Brain pericyte (primary cell): ENCODE measurements around the gene TMEM114.
"Not testable (repeated sequence)": the region's sequence is repeated elsewhere in the genome, so short reads cannot be mapped to it uniquely, and the experiment has no call there.

Source experiments
- DNase-seq: peaks from one replicate; pipeline ENCODE4 v3.0.0-alpha.2; 2012; ENCODE audit warnings: low read depth, low spot score

Gene TMEM114

GRCh38 chr16:8576141-8577004, 13.9 kb downstream of the TMEM114 start:
- no peak for DNase-seq

GRCh38 chr16:8575399-8575798, 14.9 kb downstream of the TMEM114 start:
- DNase-seq: no peak

- DNase-seq: no peak
Observed at GRCh38 chr16:8572919-8573724, 17.2 kb downstream of the TMEM114 start.

DNA sequence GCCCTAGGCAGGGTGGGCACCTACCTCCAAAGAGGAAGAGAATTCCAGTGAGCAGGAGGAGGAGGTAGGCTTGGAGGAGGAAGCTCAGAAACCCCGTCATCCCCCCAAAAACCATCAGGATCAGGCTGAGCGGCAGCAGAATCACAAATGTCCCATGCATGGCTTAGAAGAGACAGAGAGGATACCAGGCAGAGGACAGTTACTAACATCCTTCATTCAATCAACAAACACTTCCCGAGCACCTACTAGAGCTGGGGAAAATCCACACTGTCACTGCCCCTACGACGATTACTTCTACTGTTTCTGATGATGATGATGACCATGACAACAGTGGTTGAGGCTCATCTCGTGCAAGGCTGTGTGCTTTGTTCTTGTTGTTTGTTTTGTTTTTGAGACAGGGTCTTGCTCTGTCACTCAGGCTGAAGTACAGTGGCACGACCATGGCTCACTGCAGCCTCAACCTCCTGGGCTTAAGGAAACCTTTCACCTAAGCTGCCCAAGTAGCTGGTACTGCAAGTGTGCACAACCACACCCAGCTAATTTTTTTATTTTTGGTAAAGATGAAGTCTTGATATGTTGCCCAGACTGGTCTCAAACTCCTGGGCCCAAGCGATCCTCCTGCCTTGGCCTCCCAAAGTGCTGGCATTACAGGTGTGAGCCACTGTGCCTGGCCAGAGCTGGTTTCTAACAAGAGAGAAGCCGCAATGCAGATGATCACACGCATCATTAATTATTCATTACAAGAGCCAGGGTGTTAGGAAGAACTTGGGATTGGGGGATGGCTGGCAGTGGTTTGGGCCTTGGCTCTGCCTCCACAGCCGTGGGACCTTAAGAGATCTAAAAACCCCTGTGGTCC, 18.0 kb downstream of the TMEM114 start:
- no peak for DNase-seq

DNA sequence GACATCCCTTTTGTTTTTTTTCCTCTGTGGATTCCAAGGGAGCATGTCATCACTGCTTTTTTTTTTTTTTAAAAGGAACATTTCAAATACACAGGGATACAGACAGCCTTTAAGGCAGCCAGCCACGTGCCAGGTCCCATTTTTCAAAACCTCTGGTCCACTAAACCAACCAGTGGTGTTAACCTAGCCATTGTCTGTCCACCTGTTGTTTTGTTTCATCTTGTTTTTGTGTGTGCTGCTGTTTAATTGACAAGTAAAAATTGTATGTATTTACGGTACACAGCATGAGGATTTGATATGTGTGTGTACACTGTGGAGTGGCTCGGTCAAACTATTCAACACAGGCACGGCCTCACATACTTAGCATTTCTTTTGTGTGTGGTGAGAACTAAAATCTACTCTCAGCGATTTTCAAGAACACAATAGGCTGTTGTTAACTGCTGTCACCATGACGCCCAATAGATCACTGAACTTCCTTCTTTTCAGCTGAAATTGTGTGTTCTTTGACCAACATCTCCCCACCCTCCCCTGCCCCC, 19.2 kb downstream of the TMEM114 start:
- DNase-seq: no peak

GRCh38 chr16:8570393-8570792, 19.9 kb downstream of the TMEM114 start:
- DNase-seq: not testable (repeated sequence)

GRCh38 chr16:8569650-8570346, 20.5 kb downstream of the TMEM114 start:
- DNase-seq: no peak

DNA sequence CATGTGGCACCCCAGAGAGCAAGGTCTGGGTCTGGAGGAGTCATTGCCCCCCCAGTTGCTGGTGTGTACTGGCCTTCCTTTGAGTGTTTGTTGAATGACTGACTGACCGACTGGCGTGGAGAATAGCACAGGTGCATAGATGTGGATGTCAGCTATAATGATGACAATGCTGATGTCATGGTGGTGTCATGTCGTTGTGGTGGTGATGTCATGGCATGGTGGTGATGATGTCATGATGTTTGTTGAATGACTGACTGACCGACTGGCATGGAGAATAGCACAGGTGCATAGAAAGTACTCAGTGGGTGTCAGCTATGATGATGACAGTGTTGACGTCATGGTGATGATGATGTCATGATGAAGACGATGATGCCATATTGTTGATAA, 22.1 kb downstream of the TMEM114 start:
- DNase-seq: no peak

DNA sequence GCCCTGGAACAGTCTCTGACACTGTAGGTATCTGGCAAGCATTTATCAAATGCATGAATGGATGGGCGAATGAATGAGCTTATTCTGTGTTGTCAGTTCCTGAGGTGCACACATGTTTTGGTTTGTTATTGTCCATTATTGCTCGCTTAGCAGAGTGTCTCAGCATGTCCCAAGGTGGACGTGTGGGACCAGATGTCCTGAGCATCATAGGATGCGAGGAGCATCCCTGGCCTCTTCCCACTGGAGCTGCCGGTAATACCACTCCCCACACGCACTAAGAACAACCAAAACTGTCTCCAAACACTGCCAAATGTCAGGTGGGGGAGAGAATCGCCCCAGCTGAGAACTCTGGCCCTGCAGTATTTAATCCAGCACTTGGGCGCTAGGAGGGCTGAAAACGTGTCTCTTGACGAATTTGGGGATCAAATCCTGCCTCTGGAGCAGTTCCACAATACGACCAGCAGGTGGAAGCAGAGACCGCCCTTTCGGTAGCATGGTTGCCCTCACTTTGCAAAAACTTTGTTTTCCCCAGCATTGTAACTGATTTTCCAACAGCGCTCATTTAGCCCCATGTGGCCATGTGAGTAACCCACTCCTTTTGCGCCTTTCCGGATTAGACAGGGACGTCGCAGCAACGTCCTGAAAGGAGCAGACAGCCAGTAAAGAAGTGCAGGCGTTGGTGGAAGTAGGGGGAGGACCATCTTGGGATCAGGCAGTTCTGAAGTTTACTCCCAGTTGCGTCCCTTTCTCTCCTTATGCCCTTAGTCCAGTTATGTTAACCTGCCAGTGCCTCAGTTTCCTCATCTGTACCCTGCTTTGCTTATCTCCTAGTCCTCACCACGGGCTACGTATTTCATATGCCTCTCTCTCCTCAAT, 22.7 kb downstream of the TMEM114 start:
- DNase-seq: peak; percentile 60

GRCh38 chr16:8565498-8565897, 24.8 kb downstream of the TMEM114 start:
- no peak for DNase-seq

- DNase-seq: no peak
Observed at GRCh38 chr16:8564934-8565345, 25.4 kb downstream of the TMEM114 start.

GRCh38 chr16:8563944-8564540, 26.3 kb downstream of the TMEM114 start:
- not testable (repeated sequence) for DNase-seq

DNA sequence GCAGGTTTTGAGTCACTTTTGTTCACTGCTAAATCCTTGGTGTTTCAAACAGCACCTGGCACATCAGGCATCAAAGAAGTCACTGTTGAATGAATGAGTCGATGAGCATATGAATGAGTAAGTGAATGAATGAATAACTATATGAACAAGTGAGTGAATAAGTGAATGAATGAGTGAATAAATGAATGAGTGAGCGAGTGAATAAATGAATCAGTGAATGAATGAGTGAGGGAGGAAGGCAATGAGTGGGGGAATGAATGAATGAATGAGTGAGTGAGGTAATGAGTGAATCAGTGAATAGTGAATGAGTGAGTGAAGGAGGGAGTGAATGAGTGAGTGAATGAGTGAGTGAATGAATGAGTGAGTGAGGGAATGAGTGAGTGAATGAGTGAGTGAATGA, 28.8 kb downstream of the TMEM114 start:
- DNase-seq: no peak

DNA sequence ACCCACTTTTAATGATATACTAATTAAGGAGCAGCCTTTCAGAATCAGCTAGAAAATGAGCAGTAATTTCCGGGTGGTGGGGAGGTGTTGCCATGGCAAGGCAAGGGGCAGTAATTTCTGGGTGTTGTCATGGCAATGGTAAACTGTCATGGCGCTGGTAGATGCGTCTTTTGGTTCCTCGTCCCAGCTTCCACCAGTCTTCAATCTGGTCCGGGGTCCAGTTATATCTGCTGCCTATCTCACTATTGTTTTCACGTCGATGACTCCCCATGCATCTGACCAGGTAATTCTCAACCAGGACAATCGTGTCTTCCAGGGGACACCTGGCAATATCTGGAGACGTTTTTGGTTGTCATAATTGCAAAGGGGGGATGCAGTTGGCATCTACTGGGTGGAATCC, 34.9 kb downstream of the TMEM114 start:
- no peak for DNase-seq

GRCh38 chr16:8554881-8555280, 35.4 kb downstream of the TMEM114 start:
- no peak for DNase-seq

GRCh38 chr16:8554022-8554421, 36.3 kb downstream of the TMEM114 start:
- no peak for DNase-seq

- DNase-seq: no peak
Observed at GRCh38 chr16:8552487-8553221, 37.7 kb downstream of the TMEM114 start.

DNA sequence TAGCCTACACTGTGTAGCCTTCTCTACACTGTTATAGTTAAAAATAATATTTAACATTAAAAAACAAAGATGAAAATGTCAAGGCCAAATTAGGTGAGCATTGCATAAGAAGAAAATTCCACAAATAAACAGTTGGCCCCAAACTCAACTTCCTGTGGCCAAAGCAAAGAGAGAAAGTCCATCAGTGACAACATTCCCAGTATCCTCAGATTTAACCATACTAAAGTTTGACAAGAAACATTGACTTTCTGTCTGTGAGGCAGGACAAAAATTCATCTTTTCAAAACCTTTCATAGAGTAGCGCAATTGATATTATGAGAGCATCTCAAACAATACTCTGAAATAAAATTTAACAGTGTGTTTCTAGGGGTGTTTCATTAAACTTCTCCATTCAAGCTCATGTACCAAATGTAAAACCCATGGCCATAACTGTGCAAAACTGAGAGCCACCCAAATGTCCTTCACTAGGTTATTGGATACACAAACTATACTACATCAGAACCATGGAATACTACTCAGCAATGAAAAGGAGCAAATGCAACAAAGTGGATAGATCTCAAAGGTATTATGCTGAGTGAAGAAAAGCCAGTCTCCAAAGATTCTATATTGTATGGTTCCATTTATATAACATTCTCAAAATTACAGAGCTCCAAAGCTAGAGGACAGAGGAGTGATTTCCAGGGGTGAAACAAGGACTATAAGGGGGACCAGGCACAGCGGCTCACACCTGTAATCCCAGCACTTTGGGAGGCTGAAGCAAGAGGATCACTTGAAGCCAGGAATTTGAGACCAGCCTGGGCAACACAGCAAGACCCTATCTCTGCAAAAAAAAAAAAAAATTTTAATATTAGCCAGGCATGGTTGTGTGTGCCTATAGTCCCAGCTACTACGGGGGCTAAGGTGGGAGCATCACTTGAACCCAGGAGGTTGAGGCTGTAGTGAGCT, 38.7 kb downstream of the TMEM114 start:
- no peak for DNase-seq
